Measurements from ENCODE around the gene KHDC1. TPM values are rescaled to one million over a fixed set of nuclear protein-coding genes. Genes with fewer than 3 reads are reported as not detected.

KHDC1 gene
- total and polyA plus RNA-seq, 2 of the 4 experiments (the other 2 are of a cell fraction): 1.6 to 5.5 TPM

GRCh38 chr6:73209117-73209516, 53.9 kb downstream of the KHDC1 start:
- BruUV-seq (replicated peaks): no TSS peak
- 79% methylated on average over 6 of the region's 9 CpGs; no CpG with 5 or more reads in 1 of the 2 experiments for WGBS, 2 experiments (ENCODE audit: extremely low coverage in 2 of 2, insufficient read length in 1 of 2)
- Histone ChIP-seq H4K8ac (ENCODE audit: low read depth in 2 of 2, low read length in 2 of 2) (no peak overlapping the region), H3K27me3 (ENCODE audit: control insufficient read depth, insufficient read depth, low read length) (no peaks in the 10 kb centered on the region; the same call in 1 of the 2 replicates), H4K5ac (ENCODE audit: low read depth, low read length) (no peak overlapping the region), H3K14ac (replicated peaks; ENCODE audit: low read depth, low read length) (no peak overlapping the region), H2BK120ac (ENCODE audit: low read depth, low read length) (no peak overlapping the region), H3K9me3 (ENCODE audit: control insufficient read depth, insufficient read depth, low read length) (no peaks in the 10 kb centered on the region), H3K4ac (ENCODE audit: low read depth, low read length) (no peak overlapping the region), H3K36me3 (ENCODE audit: control insufficient read depth, insufficient read depth, low read length) (no peaks in the 10 kb centered on the region), H4K91ac (ENCODE audit: insufficient read depth, low read depth, low read length) (no peak overlapping the region), H3K56ac (ENCODE audit: extremely low read depth, insufficient read depth, low read length) (no peak overlapping the region), H3K4me3 (ENCODE audit: insufficient read depth, low read depth, low read length) (no peak overlapping the region), H3K27ac (ENCODE audit: insufficient read depth, low read length) (no peak overlapping the region), H2BK5ac (ENCODE audit: low read depth, low read length, poor library complexity, severe bottlenecking) (no peak overlapping the region), H3K4me1 (ENCODE audit: control insufficient read depth, insufficient read depth, low read length) (no peaks in the 10 kb centered on the region), H2AK9ac (replicated peaks; ENCODE audit: low read depth, low read length, poor library complexity) (no peak overlapping the region), H3K79me1 (ENCODE audit: low read depth in 1 of 2, low read length in 2 of 2) (no peaks in the 10 kb centered on the region), H3K9me1 (ENCODE audit: insufficient read depth, low read length) (no peaks in the 10 kb centered on the region; the same call in 1 of the 2 replicates), H3K18ac (ENCODE audit: low read depth, low read length) (no peak overlapping the region), H2BK20ac (ENCODE audit: low read depth, low read length) (no peak overlapping the region), H3K23ac (ENCODE audit: low read depth, low read length) (no peak overlapping the region), H2AFZ (replicated peaks; ENCODE audit: low read length, poor library complexity) (no peak overlapping the region), H2BK15ac (ENCODE audit: low read depth, low read length) (no peak overlapping the region), H3K4me2 (ENCODE audit: low read depth, low read length) (no peak overlapping the region), H3K9ac (ENCODE audit: low read depth, low read length) (no peak overlapping the region), H2AK5ac (ENCODE audit: low read depth, low read length) (no peak overlapping the region), H4K20me1 (ENCODE audit: insufficient read depth, low read length) (no peaks in the 10 kb centered on the region)
- CTCF ChIA-PET: no interaction called here
- dilution Hi-C loops (cut with HindIII; ENCODE audit: low sequenced_read_pairs, unreplicated experiment) (no loop called here), in situ Hi-C loops (cut with MboI; ENCODE audit: low sequenced_read_pairs) (no loop called here), intact Hi-C loops (cut with micrococcal nuclease) (no loop called here)
- no peak for TF ChIP-seq MAFK (IDR thresholded peaks at IDR 0.05; ENCODE audit: low read depth, low read length)
- no peak for TF ChIP-seq USF2 (IDR thresholded peaks at IDR 0.05; ENCODE audit: low read depth, low read length)
- TF ChIP-seq FOS (IDR thresholded peaks at IDR 0.05; ENCODE audit: low read depth, low read length): no peak
- TF ChIP-seq NFE2L2 (IDR thresholded peaks at IDR 0.05; ENCODE audit: low read depth, low read length): no peak
- TF ChIP-seq RAD21 (IDR thresholded peaks at IDR 0.05; ENCODE audit: low read length): no peak
- POLR2A ChIA-PET (ENCODE audit: unreplicated experiment): no interaction called here
- ATAC-seq (ENCODE audit: low read depth) (no peak), DNase-seq (no peak)
